ENCODE results near the gene UST.
"Not testable (repeated sequence)": the region's sequence is repeated elsewhere in the genome, so short reads cannot be mapped to it uniquely, and the experiment has no call there.

The UST gene

DNA sequence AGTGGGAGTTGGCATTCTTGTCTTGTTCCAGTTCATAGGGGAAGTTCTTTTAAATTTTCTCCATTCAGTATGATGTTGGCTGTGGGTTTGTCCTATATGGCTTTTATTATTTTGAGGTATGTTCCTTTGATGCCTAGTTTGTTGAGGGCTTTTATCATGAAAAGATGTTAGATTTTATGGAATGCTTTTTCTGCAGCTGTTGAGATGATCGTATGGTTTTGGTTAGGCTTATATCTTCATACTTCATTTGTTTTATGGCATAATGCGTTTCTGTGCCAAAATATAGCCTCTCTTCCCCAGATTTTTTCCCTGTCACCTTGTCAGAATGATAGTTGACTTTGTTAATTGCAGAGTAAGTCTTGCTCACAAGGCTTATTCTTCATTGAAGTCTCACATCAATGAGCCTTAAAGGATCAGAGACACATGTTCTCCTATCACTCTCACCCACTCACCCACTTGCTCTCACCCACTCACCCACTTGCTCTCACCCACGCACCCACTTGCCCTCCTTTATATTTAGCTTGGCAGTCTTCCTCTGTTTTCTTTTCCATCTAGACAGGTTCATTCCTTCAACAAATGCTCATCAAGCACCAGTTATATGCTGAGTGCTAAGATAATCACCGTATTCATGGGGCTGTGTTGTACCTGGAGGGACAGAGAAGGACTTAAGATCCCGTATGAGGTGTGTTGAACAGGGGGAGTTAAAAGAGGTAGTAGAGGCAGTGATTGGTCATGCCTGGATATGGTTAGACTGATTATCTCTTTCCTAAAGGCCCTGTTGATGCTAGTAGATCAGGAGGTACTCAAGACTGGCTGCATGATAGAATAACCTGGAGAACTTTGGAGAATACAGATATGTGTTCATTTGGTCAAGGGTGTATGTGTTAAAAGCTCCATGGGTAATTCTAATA lies 19.3 kb downstream of the UST start:
- DNase-seq (ENCODE audit: low read depth in 2 of 2): no peak

DNA sequence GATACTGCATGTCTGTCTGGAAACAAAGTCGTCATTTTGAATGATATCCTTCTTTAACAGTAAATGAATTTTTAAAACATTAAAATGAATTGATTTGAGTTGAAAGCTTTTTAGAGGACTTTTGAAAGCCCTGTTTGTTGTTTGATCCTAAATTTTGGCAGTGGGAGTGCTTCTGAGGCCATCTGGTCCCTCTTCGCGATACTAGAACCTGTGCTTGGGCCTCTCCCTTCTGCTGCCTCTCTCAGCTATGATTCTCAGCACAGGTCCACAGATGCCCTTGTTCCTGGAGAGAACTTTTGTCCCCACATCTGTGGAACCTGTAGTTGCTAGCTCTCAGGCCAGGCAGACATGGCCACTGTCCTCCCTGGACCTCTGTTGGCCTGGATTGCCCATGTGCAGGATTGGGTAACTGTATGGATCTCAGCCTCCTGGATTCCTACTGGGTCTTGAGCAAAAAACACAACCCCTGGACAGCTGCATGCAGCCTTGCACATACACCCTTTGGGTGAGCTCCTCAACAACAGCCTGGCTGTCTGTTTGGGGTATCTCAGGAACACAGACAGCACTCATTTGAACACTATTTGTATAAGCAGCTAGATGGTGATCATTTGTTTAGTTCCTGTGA lies 21.9 kb downstream of the UST start:
- no peak for DNase-seq (ENCODE audit: low read depth in 2 of 2)

DNA sequence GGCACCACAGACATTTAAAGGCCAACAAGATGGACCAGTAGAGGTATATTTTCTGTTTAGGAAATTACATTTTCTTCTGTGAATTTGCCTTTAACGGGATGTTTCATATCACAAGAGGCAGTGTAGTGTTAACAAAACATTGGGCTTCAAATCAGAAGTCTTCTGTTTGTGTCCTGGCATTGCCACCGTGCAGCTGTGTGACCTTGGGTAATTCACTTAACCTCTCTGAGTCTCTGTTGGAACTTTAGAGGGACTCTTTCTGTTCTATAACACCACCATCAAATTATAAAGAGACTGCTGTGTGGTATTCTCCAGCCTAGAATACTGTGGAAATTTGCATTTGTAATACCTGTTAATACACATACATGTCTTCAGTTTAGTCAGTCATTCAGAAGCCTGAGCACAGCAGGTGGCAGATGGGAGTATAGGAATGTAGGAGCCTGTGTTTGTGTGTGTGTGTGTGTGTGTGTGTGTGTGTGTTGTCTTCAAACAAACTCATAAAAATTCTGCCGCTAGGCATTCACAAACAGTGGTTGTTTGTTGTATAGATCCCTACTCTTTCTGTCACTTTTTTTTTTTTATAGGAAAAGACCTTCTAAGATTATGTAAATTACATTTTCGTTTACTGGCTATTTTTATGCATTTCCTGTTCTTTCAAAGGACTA lies 22.6 kb downstream of the UST start:
- DNase-seq (ENCODE audit: low read depth in 2 of 2): no peak

DNA sequence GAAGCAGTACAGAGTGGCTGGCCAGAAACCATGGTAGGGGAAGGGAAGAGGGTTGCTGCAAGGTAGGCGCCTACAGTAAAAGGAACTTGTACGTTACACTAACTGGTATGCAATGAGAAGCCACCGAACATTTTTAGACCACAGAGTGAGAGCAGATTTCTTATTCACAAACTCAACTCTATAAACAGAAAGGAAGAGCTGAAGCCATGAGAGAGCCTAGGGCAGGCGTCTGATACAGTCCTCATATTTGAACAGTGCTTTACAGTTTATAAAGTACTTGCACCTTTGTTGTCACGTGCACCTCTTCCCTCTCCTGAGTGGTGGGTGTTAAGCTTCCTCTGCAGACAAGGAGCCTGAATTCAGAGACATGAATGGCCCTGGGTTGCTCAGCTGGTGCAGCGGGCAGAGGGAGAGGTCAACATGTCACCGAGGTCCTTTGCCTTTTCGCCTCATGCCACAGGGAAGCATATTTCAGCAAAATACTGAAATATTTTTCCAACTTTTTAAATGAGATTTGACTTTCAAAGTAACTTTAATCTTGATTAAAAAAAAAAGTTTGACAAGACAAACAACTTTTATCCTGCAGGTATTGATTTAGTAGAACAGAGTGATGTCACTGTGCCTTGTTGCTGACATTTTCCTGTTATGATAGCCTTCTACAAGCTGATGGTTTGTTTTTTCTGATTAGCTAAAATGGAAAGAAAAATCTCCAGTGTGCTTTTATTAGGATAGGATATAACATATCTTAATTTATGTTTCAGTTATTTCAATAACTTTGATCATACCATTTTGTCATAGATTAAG lies 23.8 kb downstream of the UST start:
- no peak for DNase-seq (ENCODE audit: low read depth in 2 of 2)

DNA sequence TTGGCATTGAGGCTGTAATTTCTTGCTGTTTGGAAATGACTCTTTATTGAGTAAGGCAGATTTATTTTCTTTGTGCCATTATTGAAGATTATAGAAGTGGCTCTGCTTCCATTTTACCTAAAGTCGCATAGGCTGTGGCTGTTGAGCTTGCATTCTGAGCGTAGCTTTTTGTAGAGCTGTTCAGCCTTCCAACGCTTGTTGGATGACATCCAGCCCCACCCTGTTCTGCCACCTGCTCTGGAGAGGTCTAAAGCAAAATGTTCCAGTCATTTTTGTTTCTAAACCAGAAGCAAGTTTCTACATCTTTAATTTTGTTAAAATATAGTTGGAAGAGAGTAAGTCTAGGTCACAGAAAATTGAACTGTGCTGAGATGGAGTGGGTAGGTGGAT lies 24.4 kb downstream of the UST start:
- no peak for DNase-seq (ENCODE audit: low read depth in 2 of 2)

DNA sequence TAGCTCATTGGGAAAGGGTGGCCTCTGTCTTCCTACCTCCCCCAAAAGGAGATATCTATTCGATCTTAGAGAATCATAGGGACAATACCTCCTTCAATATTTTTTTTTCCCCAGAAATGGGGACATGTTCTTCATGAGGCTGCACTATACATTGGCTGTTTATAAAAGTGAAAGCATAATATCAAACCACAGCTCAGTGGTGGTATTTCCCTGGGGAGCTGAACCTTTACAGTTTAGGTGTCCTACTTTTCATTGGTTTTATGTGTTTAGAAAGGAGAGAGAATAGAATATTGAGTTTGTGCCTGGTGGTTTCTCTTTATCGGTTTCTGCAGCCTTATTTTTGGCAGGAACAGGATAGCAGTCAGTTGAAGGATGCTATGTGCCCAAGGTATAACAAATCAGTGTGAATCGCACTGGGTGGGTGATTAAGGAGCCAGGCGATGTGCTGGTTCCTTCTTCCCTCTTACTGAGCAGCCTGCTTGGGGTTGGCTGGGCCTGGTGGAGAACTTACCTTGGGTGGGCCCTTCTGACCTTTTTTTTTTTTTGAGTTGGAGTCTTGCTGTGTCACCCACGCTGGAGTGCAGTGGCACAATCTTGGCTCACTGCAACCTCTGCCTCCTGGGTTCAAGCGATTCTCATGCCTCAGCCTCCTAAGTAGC lies 25.2 kb downstream of the UST start:
- DNase-seq (ENCODE audit: low read depth in 2 of 2): no peak

DNA sequence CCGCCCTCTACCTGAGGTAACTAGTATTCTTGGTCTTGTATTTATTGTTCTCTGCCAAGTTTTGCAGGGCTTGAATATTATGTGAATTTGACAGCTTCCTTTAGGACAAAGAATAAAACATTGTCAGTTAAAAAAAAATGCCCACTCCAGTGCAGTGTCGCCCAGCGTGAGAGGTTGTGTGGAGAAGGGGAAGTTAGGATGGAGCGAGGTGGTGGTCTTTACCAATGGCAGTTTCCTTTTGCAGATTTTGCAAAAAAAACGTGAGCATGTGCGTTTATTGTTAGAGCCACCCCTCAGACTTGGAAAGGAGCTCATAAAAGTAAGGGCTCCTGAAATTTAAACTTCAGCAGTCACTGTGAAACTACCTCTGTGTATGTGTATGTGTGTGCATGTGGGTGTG lies 28.3 kb downstream of the UST start:
- DNase-seq (ENCODE audit: low read depth in 2 of 2): no peak

DNA sequence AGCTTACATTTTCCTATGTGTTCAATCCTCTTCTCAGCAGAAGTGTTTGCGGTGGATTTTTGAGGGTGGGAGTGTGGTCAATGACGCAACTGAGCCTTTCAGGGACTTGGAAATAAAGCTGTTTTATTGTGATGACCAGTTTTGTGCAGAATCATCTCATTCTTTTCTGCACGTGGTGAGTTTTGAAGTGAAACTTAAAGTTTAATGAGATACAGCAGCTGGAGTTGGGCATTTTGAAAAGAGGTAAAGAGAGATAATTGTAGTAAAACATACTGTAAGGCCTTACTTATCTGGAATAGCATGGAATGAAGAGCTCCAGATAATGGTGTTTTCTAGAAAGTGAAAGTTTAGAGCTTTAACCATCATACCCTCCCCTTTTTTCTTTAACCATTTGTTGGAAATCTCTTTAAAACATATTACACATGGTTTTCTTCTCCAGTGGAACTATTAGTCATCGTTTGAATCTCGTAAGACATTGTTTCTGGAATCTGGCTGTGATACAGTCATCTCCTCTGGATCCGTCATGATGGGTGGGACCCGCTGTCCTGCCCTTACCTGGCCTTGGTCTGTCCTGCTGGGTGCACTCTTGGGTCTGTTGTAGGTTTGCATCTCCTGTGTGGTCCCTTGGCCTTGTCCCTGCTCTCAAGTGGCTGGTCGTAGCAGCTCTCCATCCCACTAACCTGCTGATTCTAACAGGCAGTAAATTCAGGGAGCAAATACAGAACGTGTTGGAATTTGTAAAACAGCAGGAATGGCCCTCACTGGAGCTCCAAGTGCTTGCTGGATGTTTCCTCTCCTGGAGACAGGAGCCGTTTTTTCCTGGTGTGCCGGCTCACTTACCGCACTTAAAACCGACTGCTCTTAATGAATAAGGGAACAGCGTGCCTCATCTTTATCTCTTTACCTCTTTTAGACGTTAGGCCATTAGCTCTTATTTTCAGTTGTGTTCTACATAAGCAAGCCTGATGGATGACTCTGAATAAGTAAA lies 29.8 kb downstream of the UST start:
- DNase-seq (ENCODE audit: low read depth in 2 of 2): no peak

DNA sequence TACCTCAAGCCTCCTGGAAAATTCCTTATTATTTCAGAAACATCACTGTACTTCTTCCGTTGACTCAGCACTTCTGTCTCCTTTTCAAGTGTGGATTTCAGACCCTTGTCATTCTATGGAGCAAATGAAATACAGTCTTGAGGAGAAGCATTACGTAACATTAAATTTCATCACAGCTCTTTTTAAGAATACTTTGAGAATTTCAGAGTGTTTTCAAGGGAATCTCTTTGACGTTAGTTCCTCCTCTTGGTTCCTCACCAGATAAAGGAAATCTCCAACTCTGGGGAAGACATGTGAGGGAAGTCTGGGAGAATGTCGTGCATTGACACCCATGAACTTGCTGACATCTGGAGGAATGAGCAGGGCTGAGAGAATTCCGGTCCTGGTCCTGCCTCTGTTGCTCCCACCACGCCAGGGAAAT lies 32.3 kb downstream of the UST start:
- DNase-seq (ENCODE audit: low read depth in 2 of 2): no peak

DNA sequence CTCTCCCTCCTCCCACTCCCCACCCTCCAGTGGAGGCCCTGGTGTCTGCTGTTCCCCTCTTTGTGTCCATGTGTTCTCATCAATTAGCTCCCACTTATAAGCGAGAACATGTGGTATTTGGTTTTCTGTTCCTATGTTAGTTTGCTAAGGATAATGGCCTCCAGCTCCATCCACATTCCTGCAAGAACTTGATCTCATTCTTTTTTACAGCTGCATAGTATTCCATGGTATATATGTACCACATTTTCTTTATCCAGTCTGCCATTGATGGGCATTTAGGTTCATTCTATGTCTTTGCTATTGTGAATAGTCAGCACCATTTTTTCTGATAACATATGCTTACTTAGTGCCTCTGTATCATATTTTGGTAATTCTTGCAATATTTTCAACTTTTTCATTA lies 33.6 kb downstream of the UST start:
- DNase-seq (ENCODE audit: low read depth in 2 of 2): not testable (repeated sequence)

DNA sequence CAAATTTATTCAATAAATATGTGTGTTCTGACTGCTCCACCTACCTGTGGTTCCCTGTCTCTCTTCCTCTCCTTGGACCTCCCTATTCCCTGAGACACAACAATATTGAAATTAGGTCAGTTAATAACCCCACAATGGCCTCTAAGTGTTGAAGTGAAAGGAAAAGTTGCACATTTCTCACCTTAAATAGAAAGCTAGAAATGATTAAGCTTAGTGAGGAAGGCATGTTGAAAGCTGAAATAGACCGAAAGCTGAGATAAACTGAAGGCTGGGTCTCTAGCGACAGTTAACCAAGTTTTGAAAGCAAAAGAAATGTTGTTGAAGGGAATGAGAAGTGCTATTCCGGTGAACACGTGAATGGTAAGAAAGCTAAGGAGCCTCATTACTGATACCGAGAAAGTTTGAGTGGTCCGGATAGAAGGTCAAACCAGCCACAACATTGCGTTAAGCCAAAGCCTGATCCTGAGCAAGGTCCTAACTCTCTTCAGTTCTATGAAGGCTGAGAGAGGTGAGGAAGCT lies 34.1 kb downstream of the UST start:
- no peak for DNase-seq (ENCODE audit: low read depth in 2 of 2)

DNA sequence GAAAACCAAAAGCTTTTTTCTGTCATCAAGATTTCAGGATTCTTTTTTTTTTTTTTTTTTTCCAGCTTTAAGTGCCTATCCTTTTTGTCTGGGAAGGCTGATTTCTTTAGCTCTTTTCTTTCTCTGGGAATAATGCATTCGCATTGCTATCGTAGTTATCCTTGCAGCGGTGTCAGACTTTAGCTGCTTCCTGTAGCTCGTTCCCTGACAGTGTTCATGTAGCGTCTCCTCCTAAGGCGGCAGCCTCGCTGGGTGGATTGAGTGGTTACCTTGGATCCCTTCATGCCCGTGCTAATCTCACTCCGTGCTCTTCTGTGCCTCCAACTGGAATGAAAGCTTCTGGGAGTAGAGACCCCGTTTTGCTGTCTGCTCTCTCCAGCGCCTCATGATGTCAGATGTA lies 43.1 kb downstream of the UST start:
- DNase-seq (ENCODE audit: low read depth in 2 of 2): no peak

DNA sequence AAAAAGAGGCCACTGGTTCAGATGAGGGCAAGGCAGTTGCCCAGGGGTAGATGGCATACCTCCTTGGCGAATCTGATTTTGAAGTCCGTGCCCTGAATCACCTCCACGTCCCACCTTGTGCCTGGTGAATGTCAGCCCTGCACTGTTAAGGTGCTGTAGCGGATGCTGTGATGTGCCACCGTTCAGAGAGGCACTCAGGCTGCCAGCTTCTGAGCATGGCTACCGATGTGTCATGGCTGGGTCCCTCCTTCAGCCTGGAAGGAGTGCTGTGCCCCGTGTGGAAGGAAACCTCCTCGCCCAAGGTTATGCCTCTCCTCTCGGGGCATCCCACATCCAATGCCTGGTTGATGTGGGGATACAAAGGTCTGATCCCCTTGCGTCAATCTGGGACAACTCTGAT lies 43.6 kb downstream of the UST start:
- DNase-seq (ENCODE audit: low read depth in 2 of 2): no peak

DNA sequence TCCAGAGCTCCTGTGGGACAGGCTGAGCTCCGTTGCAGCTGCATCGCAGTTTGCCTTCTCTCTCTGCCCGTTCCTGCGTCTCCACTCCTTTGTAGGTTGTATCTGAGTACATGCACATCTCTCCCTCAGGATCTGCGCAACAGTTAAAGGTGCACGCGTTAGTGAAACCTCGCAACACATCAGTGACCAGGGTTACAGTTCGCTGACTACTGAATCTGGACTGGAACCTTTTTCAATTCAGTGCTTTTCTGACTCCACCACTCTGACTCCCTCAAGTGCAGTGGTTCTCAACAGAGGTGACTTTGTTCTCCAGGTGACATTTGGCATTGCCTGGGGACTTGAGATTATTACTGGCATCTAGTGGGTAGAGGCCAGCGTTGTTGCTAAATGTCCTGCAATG lies 44.0 kb downstream of the UST start:
- no peak for DNase-seq (ENCODE audit: low read depth in 2 of 2)

DNA sequence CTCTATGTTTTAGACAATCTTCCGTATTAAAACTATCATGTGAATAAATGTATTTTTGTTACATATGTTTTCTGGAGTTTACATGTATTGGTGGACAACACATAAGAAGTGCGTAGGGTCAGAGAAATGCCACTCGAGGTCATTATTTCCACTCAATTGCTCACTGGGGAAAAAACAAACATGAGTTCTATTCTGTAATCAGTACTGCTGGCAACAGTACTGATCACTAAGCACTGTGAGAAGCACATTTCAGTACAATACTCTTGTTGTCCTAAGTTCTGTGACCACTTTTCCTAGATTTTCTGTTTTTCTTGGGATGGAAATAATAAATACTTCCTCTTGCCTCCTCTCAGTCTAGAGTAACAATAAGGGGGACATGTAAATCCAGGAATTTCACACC lies 44.5 kb downstream of the UST start:
- DNase-seq (ENCODE audit: low read depth in 2 of 2): no peak

DNA sequence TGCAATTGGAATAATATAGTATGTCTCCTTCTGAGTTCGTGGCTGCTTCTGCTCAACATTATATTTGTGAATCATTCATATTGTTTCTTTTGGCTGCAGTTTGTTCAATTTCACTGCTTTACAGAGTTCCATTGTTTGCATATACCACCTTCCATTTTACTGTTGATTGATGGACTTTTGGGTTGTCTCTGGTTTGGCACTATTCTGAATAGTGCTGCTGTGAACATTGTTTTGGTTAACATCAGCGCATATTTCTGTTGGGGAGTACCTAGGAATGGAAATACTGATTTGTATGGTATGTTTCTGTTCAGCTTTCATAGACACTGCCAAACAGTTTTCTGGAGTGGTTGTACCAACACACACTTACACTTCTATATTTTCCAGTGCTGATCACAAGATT lies 46.9 kb downstream of the UST start:
- no peak for DNase-seq (ENCODE audit: low read depth in 2 of 2)

DNA sequence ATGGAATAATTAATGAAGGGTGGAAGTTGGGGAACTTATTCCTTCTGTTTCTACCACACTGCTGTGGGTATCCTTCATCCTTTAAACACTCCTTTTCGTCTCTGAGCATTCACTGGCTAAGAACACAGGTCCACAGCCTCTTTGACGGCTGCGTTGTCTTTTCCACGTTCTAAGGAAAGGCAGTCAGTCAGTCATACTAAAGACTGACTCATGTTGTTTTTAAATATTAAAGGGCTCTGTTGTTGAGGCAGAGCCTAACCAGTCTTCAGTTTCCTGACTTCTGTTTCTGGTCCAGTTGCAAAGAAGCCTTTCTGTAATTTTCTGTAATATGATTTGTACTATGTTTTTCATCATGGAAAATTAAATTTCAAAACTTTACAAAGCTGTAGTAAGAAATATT lies 48.0 kb downstream of the UST start:
- DNase-seq (ENCODE audit: low read depth in 2 of 2): no peak

DNA sequence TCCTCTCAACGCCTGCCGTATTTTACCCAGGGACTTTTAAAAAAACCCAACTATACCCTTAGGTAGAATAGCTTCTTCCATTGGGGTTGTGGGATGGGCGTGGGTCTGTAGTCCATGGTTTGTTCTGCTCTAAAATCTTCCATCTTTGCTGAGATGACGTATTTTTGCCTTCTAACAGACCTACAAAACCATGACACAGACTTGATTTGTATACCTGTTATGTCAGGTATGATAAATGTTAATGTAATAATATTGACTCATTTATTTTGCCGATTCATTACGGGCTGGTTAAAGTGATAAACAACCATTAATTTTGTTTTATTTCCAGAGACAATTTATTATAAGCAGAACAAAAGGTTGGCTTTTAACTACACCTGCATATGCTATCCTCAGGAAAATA lies 48.7 kb downstream of the UST start:
- no peak for DNase-seq (ENCODE audit: low read depth in 2 of 2)

DNA sequence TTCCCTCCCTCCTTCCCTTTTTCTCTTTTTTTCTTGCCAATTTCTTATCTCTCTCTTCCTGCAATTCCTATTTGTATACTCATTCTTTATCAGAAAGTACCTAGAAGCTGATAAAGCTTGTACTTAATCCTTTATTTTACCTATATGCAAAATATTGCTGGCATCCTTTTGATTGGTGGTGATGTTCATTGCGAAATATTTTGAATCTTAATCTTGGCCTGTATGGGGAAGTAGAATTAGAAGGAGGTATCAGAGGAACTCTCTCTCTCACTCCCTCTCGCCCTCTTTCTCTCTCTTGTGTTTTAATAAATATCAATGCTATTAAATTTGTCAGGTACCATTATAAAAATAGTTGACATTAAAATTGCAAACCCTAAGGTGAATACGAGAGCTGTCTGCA lies 52.8 kb downstream of the UST start:
- no peak for DNase-seq (ENCODE audit: low read depth in 2 of 2)

DNA sequence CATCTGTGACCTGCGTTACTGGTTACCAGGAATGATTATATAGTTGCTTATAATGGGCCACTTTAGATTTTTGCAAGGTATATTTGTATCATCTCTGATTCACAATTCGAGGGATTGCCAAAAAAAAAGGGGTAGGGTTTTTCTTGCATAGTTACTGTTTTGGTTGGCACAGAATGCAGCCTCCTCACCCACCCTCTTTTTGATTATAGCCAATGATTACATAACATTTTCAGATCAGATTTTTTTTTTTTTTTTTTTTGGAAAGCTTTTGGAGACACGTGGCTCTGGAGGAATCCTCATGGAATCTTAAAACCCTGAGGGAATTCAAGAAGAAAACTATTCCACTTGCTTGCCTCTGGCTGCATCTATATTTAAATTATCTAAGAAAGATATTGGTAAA lies 53.7 kb downstream of the UST start:
- DNase-seq (ENCODE audit: low read depth in 2 of 2): no peak

Measured in stimulated activated CD8-positive, alpha-beta memory T cell treated with anti-CD3 and anti-CD28 coated beads, Interleukin-15, amount 100 ng/mL, for 48 hours (primary cell).